ENCODE measurements around the gene HOXA2.

The HOXA2 gene

GRCh38 chr7:27139334-27140125, 37.0 kb upstream of the HOXA2 start:
- H3K4me3 ChIP-seq (ENCODE audit: low read depth, low read length), result no peak overlapping the region
- TF ChIP-seq CTCF (IDR thresholded peaks at IDR 0.05; ENCODE audit: borderline replicate concordance, insufficient read depth, low read depth, low read length), result no peak

- no peak overlapping the region for H3K4me3 ChIP-seq (ENCODE audit: low read depth, low read length)
These were observed 36.5 kb upstream of the HOXA2 start for GRCh38 chr7:27138985-27139333.

GRCh38 chr7:27138472-27138871, 36.0 kb upstream of the HOXA2 start:
- TF ChIP-seq CTCF (IDR thresholded peaks at IDR 0.05; ENCODE audit: borderline replicate concordance, insufficient read depth, low read depth, low read length), result no peak
- no peak overlapping the region for H3K4me3 ChIP-seq (ENCODE audit: low read depth, low read length)

More at GRCh38 chr7:27138985-27139333, 36.5 kb upstream of the HOXA2 start:
- no peak for TF ChIP-seq CTCF (IDR thresholded peaks at IDR 0.05; ENCODE audit: borderline replicate concordance, insufficient read depth, low read depth, low read length)

DNA sequence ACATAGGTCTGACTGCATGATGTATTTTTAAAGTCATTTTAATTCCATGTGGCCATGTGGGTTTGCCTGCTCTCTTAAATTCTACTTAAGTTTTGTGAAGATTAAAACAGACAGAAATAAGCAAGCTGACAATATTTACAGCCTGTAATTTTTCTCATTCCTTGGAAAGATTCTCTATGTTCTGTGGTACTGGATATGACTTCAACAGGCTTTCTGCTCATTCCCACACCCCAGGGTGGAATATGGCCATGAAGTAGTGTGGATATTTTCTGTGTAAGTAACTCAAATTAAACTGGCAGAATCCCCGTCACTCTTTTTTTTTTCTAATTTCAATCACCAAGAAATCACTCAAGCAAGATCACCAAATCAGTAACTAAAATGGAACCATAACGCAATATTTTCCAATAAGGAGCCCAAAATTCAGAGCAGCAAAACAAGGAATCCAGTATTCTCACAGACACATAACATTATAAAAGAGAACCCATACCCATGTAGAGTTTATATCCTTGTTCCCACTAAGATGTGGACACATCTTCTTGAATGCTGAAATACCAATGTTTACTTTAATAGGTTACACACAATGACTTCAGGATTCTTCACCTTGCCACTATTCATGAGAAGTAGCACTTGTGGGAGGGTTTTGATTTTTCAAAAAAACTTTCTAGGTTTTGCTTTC, 35.3 kb upstream of the HOXA2 start:
- no peak for TF ChIP-seq CTCF (IDR thresholded peaks at IDR 0.05; ENCODE audit: borderline replicate concordance, insufficient read depth, low read depth, low read length)
- H3K4me3 ChIP-seq (ENCODE audit: low read depth, low read length), result no peak overlapping the region

DNA sequence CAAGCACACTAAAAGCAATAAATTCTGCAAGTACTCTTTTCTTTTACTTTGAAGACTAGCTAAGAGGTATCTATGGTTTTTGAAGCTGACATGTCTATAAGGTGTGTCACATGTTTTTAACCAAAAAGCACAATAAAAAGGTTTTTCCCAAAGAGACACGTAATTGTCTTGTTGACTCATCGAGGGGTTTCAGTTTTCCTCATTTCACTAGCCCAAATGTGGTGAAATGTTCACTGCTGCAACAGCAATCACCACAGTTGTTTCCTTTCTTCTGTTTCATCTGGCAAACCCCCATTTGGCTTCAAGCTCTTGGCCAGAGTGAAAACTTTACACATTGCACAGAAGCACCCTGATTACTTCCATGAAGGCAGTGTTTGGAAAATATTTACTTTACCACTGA, 31.9 kb upstream of the HOXA2 start:
- no peak for TF ChIP-seq CTCF (IDR thresholded peaks at IDR 0.05; ENCODE audit: borderline replicate concordance, insufficient read depth, low read depth, low read length)
- H3K4me3 ChIP-seq (ENCODE audit: low read depth, low read length), result no peak overlapping the region

GRCh38 chr7:27133409-27134231, 31.1 kb upstream of the HOXA2 start:
- TF ChIP-seq CTCF (IDR thresholded peaks at IDR 0.05; ENCODE audit: borderline replicate concordance, insufficient read depth, low read depth, low read length), result no peak
- no peak overlapping the region for H3K4me3 ChIP-seq (ENCODE audit: low read depth, low read length)

Data from GM12875 (cell line).